Renal cortical epithelial cell (primary cell): ENCODE measurements around the gene CAMTA2. TPM values are rescaled to one million over a fixed set of nuclear protein-coding genes. Genes with fewer than 3 reads are reported as not detected.
"Not testable (repeated sequence)": the region's sequence is repeated elsewhere in the genome, so short reads cannot be mapped to it uniquely, and the experiment has no call there.

ENCODE experiments used
- DNase-seq: peaks from one replicate; pipeline ENCODE4 v3.0.0-alpha.2; 2011; ENCODE audit warnings: low read depth
- total RNA-seq: library from RNA; depleted of rRNA; stranded (reverse); fragments of >200 nt; gene quantifications from 2 replicates; pipeline ENCODE4 v1.2.3, GENCODE V29; 2014

CAMTA2 gene, protein sequence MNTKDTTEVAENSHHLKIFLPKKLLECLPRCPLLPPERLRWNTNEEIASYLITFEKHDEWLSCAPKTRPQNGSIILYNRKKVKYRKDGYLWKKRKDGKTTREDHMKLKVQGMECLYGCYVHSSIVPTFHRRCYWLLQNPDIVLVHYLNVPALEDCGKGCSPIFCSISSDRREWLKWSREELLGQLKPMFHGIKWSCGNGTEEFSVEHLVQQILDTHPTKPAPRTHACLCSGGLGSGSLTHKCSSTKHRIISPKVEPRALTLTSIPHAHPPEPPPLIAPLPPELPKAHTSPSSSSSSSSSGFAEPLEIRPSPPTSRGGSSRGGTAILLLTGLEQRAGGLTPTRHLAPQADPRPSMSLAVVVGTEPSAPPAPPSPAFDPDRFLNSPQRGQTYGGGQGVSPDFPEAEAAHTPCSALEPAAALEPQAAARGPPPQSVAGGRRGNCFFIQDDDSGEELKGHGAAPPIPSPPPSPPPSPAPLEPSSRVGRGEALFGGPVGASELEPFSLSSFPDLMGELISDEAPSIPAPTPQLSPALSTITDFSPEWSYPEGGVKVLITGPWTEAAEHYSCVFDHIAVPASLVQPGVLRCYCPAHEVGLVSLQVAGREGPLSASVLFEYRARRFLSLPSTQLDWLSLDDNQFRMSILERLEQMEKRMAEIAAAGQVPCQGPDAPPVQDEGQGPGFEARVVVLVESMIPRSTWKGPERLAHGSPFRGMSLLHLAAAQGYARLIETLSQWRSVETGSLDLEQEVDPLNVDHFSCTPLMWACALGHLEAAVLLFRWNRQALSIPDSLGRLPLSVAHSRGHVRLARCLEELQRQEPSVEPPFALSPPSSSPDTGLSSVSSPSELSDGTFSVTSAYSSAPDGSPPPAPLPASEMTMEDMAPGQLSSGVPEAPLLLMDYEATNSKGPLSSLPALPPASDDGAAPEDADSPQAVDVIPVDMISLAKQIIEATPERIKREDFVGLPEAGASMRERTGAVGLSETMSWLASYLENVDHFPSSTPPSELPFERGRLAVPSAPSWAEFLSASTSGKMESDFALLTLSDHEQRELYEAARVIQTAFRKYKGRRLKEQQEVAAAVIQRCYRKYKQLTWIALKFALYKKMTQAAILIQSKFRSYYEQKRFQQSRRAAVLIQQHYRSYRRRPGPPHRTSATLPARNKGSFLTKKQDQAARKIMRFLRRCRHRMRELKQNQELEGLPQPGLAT
- total RNA-seq, result 0.87 and 37.9 TPM in 2 replicates

DNA sequence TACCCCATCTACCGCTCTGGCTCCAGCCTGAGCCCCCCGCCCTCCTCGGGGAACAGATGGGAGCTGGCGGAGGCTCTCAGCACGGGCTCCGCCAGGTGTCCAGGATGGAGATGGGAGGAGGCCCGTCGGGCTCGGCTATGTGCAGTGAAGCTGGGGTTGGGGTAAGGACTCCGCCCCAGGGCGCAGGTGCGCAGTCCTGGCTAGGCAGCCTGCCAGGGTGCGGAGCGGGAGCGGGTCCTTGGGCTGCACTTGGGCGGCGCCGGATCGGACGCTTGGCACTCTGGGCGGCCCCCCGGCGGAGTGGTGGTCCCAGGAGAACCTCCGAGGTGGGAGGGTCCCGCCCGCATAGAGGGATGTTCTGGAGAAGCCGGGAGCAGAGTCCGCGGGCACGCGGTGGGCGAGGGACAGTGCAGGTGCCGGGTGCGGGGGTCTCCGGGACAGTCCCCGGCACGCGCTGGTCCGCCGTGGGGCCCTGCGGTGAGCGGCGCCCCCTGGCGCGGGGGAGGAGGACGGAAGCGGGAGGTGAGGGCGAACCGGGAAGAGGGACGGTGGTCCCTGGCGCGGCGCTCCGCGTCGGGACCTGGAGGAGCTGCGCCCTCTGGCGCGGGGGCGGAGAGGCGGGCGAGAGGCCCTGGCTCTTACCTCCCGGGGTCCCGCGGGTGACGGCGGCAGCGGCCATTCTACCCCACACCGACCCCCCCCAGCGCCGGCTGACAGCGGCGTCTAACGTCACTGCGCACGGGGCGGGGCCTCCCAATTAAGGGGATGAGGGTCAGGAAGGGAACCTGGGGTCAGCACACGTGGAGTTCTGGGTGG is at the start of gene CAMTA2:
Gene CAMTA2 (minus strand): TSS at position 725 of the 816 bp plus-strand sequence. CDS start 1,453 bp downstream, outside the sequence.
- DNase-seq, result peak; percentile 36

GRCh38 chr17:5035315-5035714 is 47.8 kb upstream of the CAMTA2 start, which contains the start of gene SLC52A1:
Gene SLC52A1 (minus strand): TSS chr17:5035426. CDS start chr17:5034606, 820 bp downstream.
- no peak for DNase-seq

- no peak for DNase-seq
Measured at GRCh38 chr17:5034651-5035050, 47.2 kb upstream of the CAMTA2 start.

- DNase-seq, result no peak
Measured at GRCh38 chr17:5034063-5034462, 46.6 kb upstream of the CAMTA2 start.

- no peak for DNase-seq
Measured at GRCh38 chr17:5033352-5034015, 46.0 kb upstream of the CAMTA2 start.

GRCh38 chr17:5032865-5033264 is 45.4 kb upstream of the CAMTA2 start:
- no peak for DNase-seq

GRCh38 chr17:5031365-5032082 is 44.0 kb upstream of the CAMTA2 start:
- DNase-seq, result peak; percentile 56

DNA sequence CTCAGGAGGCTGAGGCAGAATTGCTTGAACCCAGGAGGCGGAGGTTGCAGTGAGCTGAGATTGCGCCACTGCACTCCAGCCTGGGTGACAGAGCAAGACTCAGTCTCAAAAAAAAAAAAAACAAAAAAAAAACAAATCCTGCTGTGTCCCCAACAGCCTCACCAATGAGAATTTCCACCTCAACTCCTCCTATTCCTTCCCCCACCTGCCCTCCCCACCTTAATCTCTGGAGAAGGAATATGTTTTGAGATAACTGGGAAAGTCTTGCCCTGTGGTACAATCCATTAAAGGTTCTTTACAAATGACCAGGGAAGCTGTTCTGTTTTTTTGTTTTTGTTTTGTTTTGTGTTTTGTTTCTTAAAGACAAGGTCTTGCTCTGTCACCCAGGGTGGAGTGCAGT is 42.7 kb upstream of the CAMTA2 start:
- not testable (repeated sequence) for DNase-seq

DNA sequence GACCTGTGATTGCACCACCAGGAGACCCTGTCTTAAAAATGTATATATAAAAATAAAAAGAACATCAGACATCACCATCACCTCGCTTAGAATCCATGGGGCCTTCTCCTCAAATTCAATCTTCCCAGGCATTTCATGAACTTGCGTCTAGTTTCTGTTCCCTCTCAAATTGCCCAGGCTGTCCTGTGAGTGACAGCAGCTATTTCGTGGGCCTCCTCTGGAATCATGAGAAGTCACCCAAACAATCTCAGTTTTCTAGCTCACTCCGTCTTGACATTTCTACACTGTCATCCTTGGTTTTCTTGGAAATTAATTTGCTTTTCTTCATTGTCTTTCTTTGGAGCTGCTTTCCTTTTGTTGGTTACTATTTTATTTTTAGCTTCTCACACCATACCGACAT is 40.4 kb upstream of the CAMTA2 start:
- no peak for DNase-seq

DNA sequence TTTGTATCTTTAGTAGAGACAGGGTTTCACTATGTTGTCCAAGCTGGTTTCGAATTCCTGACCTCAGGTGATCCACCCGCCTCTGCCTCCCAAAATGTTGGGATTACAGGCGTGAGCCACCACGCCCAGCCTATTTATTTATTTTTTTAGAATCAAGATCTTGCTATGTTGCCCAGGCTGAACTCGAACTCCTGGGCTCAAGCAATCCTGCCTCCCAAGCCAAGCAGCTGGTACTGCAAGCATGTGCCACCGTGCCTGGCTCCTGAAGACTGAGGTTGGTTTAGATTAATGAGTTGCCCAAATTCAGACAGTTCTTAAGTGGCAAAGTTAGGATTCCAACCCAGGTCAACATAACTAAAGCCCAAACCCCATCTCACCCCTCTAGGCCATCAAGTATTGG is 39.8 kb upstream of the CAMTA2 start:
- DNase-seq, result no peak

DNA sequence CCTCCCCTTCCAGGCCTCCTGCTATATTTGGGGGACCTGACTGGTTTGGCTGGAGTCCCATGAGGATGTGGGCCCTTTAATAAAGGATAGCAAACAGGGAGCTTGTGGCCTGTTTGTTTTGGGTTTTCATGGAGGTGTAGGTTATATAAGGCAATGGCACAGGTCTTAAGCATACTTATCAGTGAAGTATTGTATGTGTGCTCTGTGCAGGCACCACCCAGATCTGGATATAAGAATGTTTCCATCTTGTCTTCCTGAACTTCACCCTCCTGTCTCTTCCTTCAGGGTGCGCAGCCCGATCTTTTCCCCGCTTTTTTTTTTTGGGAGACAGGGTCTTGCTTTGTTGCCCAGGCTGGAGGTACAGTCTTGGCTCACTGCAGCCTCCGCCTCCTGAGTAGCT is 37.1 kb upstream of the CAMTA2 start:
- no peak for DNase-seq

DNA sequence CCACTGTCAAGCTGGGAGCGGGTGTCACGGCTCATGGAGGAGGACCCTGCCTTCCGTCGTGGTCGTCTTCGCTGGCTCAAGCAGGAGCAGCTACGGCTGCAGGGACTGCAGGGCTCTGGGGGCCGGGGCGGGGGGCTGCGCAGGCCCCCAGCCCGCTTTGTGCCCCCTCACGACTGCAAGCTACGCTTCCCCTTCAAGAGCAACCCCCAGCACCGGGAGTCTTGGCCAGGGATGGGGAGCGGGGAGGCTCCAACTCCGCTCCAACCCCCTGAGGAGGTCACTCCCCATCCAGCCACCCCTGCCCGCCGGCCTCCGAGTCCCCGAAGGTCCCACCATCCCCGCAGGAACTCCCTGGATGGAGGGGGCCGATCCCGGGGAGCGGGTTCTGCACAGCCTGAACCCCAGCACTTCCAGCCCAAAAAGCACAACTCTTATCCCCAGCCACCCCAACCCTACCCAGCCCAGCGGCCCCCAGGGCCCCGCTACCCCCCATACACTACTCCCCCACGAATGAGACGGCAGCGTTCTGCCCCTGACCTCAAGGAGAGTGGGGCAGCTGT is 36.2 kb upstream of the CAMTA2 start:
- no peak for DNase-seq

GRCh38 chr17:5022171-5022711 is 34.8 kb upstream of the CAMTA2 start:
- DNase-seq, result no peak

DNA sequence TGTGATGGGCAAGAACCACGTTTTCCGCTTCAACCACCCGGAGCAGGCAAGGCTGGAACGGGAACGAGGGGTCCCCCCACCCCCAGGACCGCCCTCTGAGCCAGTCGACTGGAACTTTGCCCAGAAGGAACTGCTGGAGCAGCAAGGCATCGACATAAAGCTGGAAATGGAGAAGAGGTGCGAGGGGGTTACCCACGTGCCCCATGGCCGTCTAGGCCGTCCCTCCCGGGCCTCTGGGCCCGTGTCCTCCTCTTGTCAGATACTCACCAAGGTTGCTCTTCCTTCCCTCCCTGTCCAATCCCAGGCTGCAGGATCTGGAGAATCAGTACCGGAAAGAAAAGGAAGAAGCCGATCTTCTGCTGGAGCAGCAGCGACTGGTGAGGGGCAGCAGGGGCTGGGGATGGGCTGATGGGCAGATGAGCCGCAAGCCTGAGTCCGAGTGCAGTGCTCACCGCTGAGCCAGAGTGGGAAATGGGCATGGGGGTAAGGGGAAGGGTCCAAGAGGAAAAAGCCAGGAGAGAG is 33.1 kb upstream of the CAMTA2 start:
- no peak for DNase-seq

GRCh38 chr17:5019475-5019956 is 32.0 kb upstream of the CAMTA2 start:
- DNase-seq, result no peak

DNA sequence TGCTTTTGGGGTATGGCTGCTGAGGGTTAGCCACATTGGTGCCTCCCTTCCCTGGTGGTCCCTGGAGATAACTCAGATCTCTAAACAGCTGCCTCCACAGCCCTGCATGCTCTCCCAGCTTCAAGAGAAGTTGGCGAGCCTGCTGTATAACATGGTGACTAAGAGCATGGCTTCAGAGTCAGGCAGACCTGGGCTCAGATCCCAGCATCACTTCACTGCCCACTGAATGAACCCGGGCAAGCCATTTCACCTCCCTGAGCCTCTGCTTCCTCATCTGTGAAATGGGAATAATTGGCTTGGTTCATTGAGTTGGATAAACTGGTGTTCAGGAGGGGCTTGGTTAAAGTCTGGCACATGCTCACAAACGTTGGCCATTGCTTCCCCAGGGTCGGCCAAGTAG is 26.9 kb upstream of the CAMTA2 start:
- no peak for DNase-seq

DNA sequence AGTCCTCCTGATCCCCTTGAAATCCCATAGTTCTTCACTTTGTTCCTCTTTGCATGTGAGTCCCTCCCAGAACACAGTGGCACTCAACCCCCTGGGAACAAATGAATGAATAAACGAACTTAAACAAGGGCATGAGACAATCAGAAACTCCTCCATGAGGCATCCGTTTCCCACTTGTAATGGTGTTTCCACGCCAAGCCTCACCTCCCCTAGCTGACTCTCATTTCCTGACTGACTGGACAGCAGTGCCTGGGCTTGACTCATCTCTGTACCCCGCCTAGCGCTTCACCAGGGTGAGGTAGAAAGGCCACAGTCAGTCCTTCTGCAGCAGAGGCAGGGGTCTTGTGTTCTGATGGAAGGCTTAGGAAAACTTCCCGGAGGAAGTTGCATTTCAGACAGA is 24.5 kb upstream of the CAMTA2 start:
- no peak for DNase-seq

DNA sequence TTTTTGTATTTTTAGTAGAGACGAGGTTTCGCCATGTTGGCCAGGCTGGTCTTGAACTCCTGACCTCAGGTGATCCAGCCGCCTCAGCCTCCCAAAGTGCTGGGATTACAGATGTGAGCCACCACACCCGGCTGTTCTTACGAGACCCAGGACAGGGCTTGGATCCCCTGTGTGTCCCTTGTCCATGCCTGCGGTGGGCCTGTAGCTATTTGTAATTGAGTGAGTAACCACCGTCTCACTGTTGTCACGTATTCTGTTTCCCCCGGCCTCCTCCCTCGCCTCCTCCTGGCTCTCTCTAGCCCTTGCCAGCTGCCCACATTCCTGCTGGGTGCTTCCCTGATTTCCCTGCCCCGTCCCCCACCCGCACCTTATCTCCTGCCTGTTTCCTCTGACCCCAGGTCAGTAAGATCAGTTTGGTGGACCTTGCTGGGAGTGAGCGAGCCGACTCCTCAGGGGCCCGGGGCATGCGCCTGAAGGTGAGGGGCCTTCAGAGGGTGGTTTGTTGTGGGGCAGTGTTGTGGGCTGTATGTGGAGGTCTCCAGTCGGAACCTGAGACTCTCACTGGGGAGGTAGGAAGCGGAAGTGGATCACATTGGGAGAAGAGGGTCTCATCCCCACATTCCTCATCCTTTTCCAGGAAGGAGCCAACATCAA is 15.9 kb upstream of the CAMTA2 start:
- no peak for DNase-seq
